SK-N-SH treated with all-trans-retinoic acid at 6 μM for 48 hours (cell line): ENCODE measurements around the gene NLRP5.

Source experiments
- ISL1 ChIP-seq: fragments of 250-450 bp; sonication (Bioruptor Pico); IDR thresholded peaks from 2 replicates; pipeline ENCODE4 v2.1.2; 2022; ENCODE audit warnings: mild to moderate bottlenecking, moderate library complexity
- PPARA ChIP-seq: fragments of 250-450 bp; sonication (Bioruptor Pico); IDR thresholded peaks from 2 replicates; pipeline ENCODE4 v1.5.0; 2020; ENCODE audit warnings: mild to moderate bottlenecking, borderline replicate concordance
- SNAI2 ChIP-seq: fragments of 250-450 bp; sonication (Bioruptor Pico); IDR thresholded peaks from 2 replicates; pipeline ENCODE4 v1.5.0; 2020; ENCODE audit warnings: mild to moderate bottlenecking, moderate library complexity
- TF ChIP-seq, protein P1 (sequence below): fragments of 250-450 bp; sonication (Bioruptor Pico); IDR thresholded peaks from 2 replicates; pipeline ENCODE4 v1.8.0; 2020; ENCODE audit warnings: mild to moderate bottlenecking, moderate library complexity, borderline replicate concordance

DNA sequence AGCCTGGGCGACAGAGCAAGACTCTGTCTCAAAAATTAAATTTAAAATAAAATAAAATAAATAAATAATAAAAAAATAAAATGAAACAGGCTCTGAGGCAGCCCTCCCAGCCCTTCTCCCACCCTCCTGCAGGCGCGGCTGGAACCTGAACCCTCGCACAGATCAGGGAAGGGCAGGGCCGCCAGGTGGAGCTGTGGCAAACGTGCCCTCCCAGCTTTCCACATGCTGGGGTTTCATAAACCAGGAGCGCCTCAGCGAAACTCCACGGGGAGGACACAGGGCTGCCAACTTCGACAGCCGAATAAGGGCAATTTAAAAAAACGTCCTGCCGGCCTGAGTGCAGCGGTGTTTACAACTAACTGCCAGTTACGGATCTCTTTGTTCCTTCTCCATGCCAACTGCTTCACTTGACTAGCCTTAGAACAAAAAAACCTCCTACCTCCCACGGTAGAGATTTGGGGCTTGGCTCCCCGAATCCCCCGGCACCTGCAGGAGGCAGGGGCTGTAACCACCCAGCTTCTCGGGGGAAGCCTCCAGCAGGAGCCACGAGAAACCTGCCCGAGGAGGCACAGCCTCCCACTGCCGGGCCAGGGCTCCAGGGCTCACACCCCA is 118.6 kb downstream of the NLRP5 start:
- TF ChIP-seq SNAI2 (CRISPR knock-in tag) (no peak), PPARA (CRISPR knock-in tag) (no peak), ISL1 (CRISPR knock-in tag) (no peak)
- TF ChIP-seq, protein P1, sequence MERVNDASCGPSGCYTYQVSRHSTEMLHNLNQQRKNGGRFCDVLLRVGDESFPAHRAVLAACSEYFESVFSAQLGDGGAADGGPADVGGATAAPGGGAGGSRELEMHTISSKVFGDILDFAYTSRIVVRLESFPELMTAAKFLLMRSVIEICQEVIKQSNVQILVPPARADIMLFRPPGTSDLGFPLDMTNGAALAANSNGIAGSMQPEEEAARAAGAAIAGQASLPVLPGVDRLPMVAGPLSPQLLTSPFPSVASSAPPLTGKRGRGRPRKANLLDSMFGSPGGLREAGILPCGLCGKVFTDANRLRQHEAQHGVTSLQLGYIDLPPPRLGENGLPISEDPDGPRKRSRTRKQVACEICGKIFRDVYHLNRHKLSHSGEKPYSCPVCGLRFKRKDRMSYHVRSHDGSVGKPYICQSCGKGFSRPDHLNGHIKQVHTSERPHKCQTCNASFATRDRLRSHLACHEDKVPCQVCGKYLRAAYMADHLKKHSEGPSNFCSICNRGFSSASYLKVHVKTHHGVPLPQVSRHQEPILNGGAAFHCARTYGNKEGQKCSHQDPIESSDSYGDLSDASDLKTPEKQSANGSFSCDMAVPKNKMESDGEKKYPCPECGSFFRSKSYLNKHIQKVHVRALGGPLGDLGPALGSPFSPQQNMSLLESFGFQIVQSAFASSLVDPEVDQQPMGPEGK: no peak
